ENCODE data around the gene RNF214. TPM values are rescaled to one million over a fixed set of nuclear protein-coding genes. Genes with fewer than 3 reads are reported as not detected.
A peak's percentile ranks its signal among the peaks of the same experiment; 100 is the strongest.

The RNF214 gene
- total RNA-seq (2016; rRNA removed; fragmentation: Illumina TruSeq; extraction: Trizol) (10.7 and 12.4 TPM in 2 replicates), polyA plus RNA-seq (2011; rRNA removed) (12.6 and 12.8 TPM in 2 replicates), polyA minus RNA-seq (2011; rRNA and poly(A)+ RNA removed; ENCODE audit: low replicate concordance) (20.7 and 43.7 TPM in 2 replicates), Bru-seq, nascent RNA (percentile 56 among the genes with signal in this experiment), BruChase-seq, experiment 1, labeled RNA remaining after a 6-hour chase (percentile 66 among the genes with signal in this experiment), BruChase-seq, experiment 2, labeled RNA remaining after a 2-hour chase (percentile 62 among the genes with signal in this experiment)
- 4.7 and 5.5 TPM in 2 replicates for total RNA-seq (2016; cell fraction: cytosol; rRNA removed; fragmentation: Illumina TruSeq; extraction: Trizol; ENCODE audit: low read depth)
- 10.0 and 10.5 TPM in 2 replicates for total RNA-seq (2016; cell fraction: insoluble cytoplasmic fraction; rRNA removed; fragmentation: Illumina TruSeq; extraction: Trizol)
- 8.0 and 9.2 TPM in 2 replicates for total RNA-seq (2016; cell fraction: membrane; rRNA removed; fragmentation: Illumina TruSeq; extraction: Trizol)
- total RNA-seq (2016; cell fraction: nucleus; rRNA removed; fragmentation: Illumina TruSeq; extraction: Trizol) = 11.2 and 11.4 TPM in 2 replicates
- polyA plus RNA-seq (2011; cell fraction: cytosol; rRNA removed) = 5.0 and 8.9 TPM in 2 replicates
- 20.8 and 21.2 TPM in 2 replicates for polyA plus RNA-seq (2011; cell fraction: nucleus; rRNA removed)
- polyA plus RNA-seq (2012) = 9.1 and 10.6 TPM in 2 replicates
- 2.7 and 3.1 TPM in 2 replicates for polyA plus RNA-seq (2016; cell fraction: cytosol; fragmentation: Illumina TruSeq; extraction: Trizol; ENCODE audit: low read depth)
- 10.6 and 13.7 TPM in 2 replicates for polyA plus RNA-seq (2016; cell fraction: insoluble cytoplasmic fraction; fragmentation: Illumina TruSeq; extraction: Trizol; ENCODE audit: low read depth)
- polyA plus RNA-seq (2016; cell fraction: membrane; fragmentation: Illumina TruSeq; extraction: Trizol; ENCODE audit: low read depth) = 4.7 and 5.8 TPM in 2 replicates
- 26.2 and 27.4 TPM in 2 replicates for polyA plus RNA-seq (2016; cell fraction: nucleus; fragmentation: Illumina TruSeq; extraction: Trizol; ENCODE audit: insufficient read depth, low read depth)
- polyA minus RNA-seq (2011; cell fraction: cytosol; rRNA and poly(A)+ RNA removed) = 10.5 and 12.9 TPM in 2 replicates
- 18.7 and 20.5 TPM in 2 replicates for polyA minus RNA-seq (2011; cell fraction: nucleus; rRNA and poly(A)+ RNA removed)
- long read RNA-seq, experiment 1, partial matches to known transcripts = 7 of 8 reads
- long read RNA-seq, experiment 1, other reads (novel, unspliced or antisense) = 0 of 8 reads
- long read RNA-seq, experiment 2, partial matches to known transcripts = 9 of 18 reads
- long read RNA-seq, experiment 2, other reads (novel, unspliced or antisense) = 6 of 18 reads

- H3K4me1 ChIP-seq (ENCODE audit: insufficient read depth, low read length) = peaks cover 27% of the 10 kb centered on the region
- peak within 1 kb of the TSS; percentile 99 for H3K4me2 ChIP-seq (ENCODE audit: low read depth, low read length)
- peaks cover 3 to 6% of the 10 kb centered on the region in 2 experiments; a peak in 2 of 5 replicates for H3K36me3 ChIP-seq (replicated peaks in 1 of 2; ENCODE audit: control insufficient read depth in 1 of 2, insufficient read depth in 2 of 2, low read length in 2 of 2)
- ChIA-PET CTCF (ENCODE audit: low intra/inter-chr PET ratio, low total read pairs) (interaction anchor here (1.1 to 2.3 kb wide), 2 partner anchors 51 to 84 kb away, joined by 7 to 11 read pairs; partner anchors contain the start of gene BACE1), POLR2A (interaction anchor here (1.5 to 1.6 kb wide), 2 partner anchors 67 to 87 kb away, joined by 4 to 8 read pairs; no protein-coding TSS in a partner anchor)
- 2% methylated on average over 30 of the region's 94 CpGs for WGBS (ENCODE audit: low lambda C conversion rate)
- peak within 1 kb of the TSS; percentile 95 for H2AFZ ChIP-seq (ENCODE audit: low read length)
- BruUV-seq (replicated peaks) = no TSS peak
- peak within 1 kb of the TSS; percentile 77 to 99 (median 99) for H3K4me3 ChIP-seq (replicated peaks in 1 of 3; ENCODE audit: insufficient read depth in 1 of 3, low read depth in 2 of 3, low read length in 3 of 3)
- FAIRE-seq = no peak
- no peaks in the 10 kb centered on the region for H3K9me3 ChIP-seq (ENCODE audit: low read length)
- in situ Hi-C loops (cut with HindIII; ENCODE audit: extremely low pct_ligation_motif_present, low pct_unique_long_range_greater_than_20kb) = loop anchor here (5.0 kb wide), 2 partner anchors 85 to 360 kb away; partner anchors contain the start of gene BACE1
- H3K27ac ChIP-seq (ENCODE audit: extremely low read length, insufficient read depth, low read length) = peak within 1 kb of the TSS; percentile 57
- peak within 1 kb of the TSS; percentile 80 for H3K9ac ChIP-seq (ENCODE audit: insufficient read depth, low read depth, low read length)
- intact Hi-C loops (cut with micrococcal nuclease; ENCODE audit: unreplicated experiment) = loop anchor here (2.0 to 5.0 kb wide), 2 partner anchors 85 to 180 kb away; partner anchors contain the start of gene BACE1
- H3K27me3 ChIP-seq (ENCODE audit: control insufficient read depth in 1 of 2, insufficient read depth in 2 of 2, low read length in 2 of 2) = no peaks in the 10 kb centered on the region
- peak; percentile 89 for ATAC-seq
- H3K79me2 ChIP-seq (ENCODE audit: insufficient read depth, low read length) = peaks cover 10% of the 10 kb centered on the region
- DNase-seq (ENCODE audit: low spot score) = peak; percentile 53
- H4K20me1 ChIP-seq (ENCODE audit: insufficient read depth, low read length) = no peaks in the 10 kb centered on the region
- TF ChIP-seq ZNF768 (CRISPR knock-in tag; IDR thresholded peaks at IDR 0.05) = no peak
- no peak for TF ChIP-seq ZNF562 (CRISPR knock-in tag; IDR thresholded peaks at IDR 0.05; ENCODE audit: borderline replicate concordance)
- TF ChIP-seq ZZZ3 (CRISPR knock-in tag; IDR thresholded peaks at IDR 0.05; ENCODE audit: borderline replicate concordance) = no peak
- no peak for TF ChIP-seq TMF1 (CRISPR knock-in tag; IDR thresholded peaks at IDR 0.05; ENCODE audit: low read depth)
- peak; percentile 61 for TF ChIP-seq RFXAP (CRISPR knock-in tag; IDR thresholded peaks at IDR 0.05; ENCODE audit: borderline replicate concordance)
- no peak; the same call in 1 of the 2 replicates for TF ChIP-seq TGIF2 (CRISPR knock-in tag; IDR thresholded peaks at IDR 0.05)
- peak; percentile 13; the same call in 1 of the 2 replicates for TF ChIP-seq SALL1 (CRISPR knock-in tag; IDR thresholded peaks at IDR 0.05)
- TF ChIP-seq SPEN (CRISPR knock-in tag; IDR thresholded peaks at IDR 0.05; ENCODE audit: low read depth) = peak; percentile 49; the same call in 1 of the 2 replicates
- TF ChIP-seq ZMYM4 (CRISPR knock-in tag; IDR thresholded peaks at IDR 0.05) = peak; percentile 30; the same call in 1 of the 2 replicates
- TF ChIP-seq SKI (IDR thresholded peaks at IDR 0.05; ENCODE audit: partially characterized antibody) = peak; percentile 39
- TF ChIP-seq PITX1 (CRISPR knock-in tag; IDR thresholded peaks at IDR 0.05) = no peak
- TF ChIP-seq BRF2 (CRISPR knock-in tag; IDR thresholded peaks at IDR 0.05) = 0 out of 2 replicates have a peak, but pooled peaks have one; percentile 31
- 0 out of 2 replicates have a peak, but pooled peaks have one; percentile 45 for TF ChIP-seq ZNF232 (CRISPR knock-in tag; IDR thresholded peaks at IDR 0.05; ENCODE audit: borderline replicate concordance)
- TF ChIP-seq REPIN1 (CRISPR knock-in tag; IDR thresholded peaks at IDR 0.05; ENCODE audit: borderline replicate concordance, low read depth) = 0 out of 2 replicates have a peak, but pooled peaks have one; percentile 12
- TF ChIP-seq CERS6 (CRISPR knock-in tag; IDR thresholded peaks at IDR 0.05) = no peak
- TF ChIP-seq ARNT2 (CRISPR knock-in tag; IDR thresholded peaks at IDR 0.05; ENCODE audit: low read depth) = peak; percentile 40; the same call in 1 of the 2 replicates
These were observed at the start of gene RNF214 for GRCh38 chr11:117232092-117232878. TSS of gene RNF214 (plus strand) at chr11:117232671. CDS start at chr11:117234273, 1,602 bp downstream.

Data from HepG2 (cell line).